Upper lobe of left lung (tissue), 4 donors: Measurements from ENCODE around the gene ABCA9.

Experiments
- CTCF ChIP-seq, 6 experiments: fragments of 450-650 bp in 4 of 6; fragments of 200-600 bp in 2 of 6; sonication (generic) in 2 of 6; IDR thresholded peaks; one replicate each; pipeline ENCODE4 v1.5.1; 2016 to 2019; ENCODE audit warnings: antibody characterized with exemption in 6 of 6
- EP300 ChIP-seq, 4 donors: sonication (generic); formaldehyde crosslinking; IDR thresholded peaks; one replicate each; pipeline ENCODE4 v1.5.1; 2017; ENCODE audit warnings: antibody characterized with exemption in 4 of 4, control low read depth in 2 of 4
- POLR2A ChIP-seq, 4 donors: fragments of 450-650 bp; IDR thresholded peaks; one replicate each; pipeline ENCODE4 v1.5.1; 2016 to 2017; ENCODE audit warnings: antibody characterized with exemption in 4 of 4, mild to moderate bottlenecking in 2 of 4
- POLR2AphosphoS5 ChIP-seq, 2 donors: sonication (generic); formaldehyde crosslinking; IDR thresholded peaks; one replicate each; pipeline ENCODE4 v1.5.1; 2017; ENCODE audit warnings: antibody characterized with exemption in 2 of 2

GRCh38 chr17:69015631-69016030, 45.1 kb downstream of the ABCA9 start:
- TF ChIP-seq EP300 (IDR thresholded peaks at IDR 0.05) (no peak), CTCF (IDR thresholded peaks at IDR 0.05) (no peak), POLR2A (IDR thresholded peaks at IDR 0.05) (no peak), POLR2AphosphoS5 (IDR thresholded peaks at IDR 0.05) (no peak)
